Epithelial cell of esophagus (primary cell): ENCODE measurements around the gene SECISBP2.

Source experiments
- DNase-seq: peaks from one replicate; pipeline ENCODE4 v3.0.0; 2010; ENCODE audit warnings: low read depth
- H3K4me3 ChIP-seq: 2 replicates; pipeline ENCODE4 v1.5.1; 2011; ENCODE audit warnings: mild to moderate bottlenecking, low read length, control low read depth
- CTCF ChIP-seq: IDR thresholded peaks from 2 replicates; pipeline ENCODE4 v1.5.1; 2011; ENCODE audit warnings: low read depth, mild to moderate bottlenecking, low read length, control low read depth, inconsistent platforms; ENCODE audit not compliant: insufficient read depth; ENCODE audit errors: missing control alignments

Gene SECISBP2

GRCh38 chr9:89360465-89360864 is 42.2 kb downstream of the SECISBP2 start:
- H3K4me3 ChIP-seq, result no peak overlapping the region
- DNase-seq, result no peak
- no peak for TF ChIP-seq CTCF

GRCh38 chr9:89361031-89361430 is 42.7 kb downstream of the SECISBP2 start:
- DNase-seq, result no peak
- no peak for TF ChIP-seq CTCF
- H3K4me3 ChIP-seq, result no peak overlapping the region

DNA sequence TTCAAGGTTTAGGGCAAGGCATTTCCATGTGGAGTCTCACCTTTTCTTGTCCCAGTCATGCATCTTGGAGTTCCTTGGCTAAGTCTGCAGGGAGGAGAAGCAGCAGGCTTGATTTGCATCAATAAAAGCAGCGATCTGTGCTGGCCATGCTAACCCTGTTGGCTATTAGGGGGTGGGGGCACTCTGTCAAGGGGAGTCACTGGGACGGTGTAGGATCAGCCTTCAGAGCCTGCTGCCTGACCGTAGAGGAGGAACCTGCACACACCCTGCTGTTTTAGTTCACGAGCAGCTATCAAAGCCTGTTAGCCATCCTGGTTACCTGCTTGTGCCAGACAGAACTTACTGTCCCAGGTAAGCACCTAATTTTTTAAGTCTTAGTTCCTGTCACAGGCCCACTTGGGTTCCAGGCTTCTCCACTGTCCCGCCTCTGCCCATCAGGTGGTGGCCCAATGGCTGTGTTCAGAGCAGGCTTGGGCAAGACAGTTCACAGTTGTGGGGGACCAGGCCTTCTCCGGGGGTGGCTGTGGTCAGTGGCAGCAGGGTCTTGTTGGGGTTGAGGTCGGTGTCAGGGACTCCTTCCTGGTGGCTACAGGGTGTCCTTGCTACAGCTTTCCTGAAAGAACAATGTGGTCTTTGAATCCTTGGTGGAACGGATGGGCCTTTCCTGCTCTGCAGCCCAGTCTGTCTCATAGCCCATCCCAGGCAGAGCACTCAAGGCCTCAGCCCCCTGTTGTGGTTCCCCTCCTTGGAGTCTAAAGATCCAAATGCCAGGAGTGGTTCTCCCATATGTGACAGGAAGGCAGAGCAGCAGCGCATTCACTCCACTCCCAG is 43.7 kb downstream of the SECISBP2 start:
- H3K4me3 ChIP-seq, result no peak overlapping the region
- no peak for TF ChIP-seq CTCF
- no peak for DNase-seq

DNA sequence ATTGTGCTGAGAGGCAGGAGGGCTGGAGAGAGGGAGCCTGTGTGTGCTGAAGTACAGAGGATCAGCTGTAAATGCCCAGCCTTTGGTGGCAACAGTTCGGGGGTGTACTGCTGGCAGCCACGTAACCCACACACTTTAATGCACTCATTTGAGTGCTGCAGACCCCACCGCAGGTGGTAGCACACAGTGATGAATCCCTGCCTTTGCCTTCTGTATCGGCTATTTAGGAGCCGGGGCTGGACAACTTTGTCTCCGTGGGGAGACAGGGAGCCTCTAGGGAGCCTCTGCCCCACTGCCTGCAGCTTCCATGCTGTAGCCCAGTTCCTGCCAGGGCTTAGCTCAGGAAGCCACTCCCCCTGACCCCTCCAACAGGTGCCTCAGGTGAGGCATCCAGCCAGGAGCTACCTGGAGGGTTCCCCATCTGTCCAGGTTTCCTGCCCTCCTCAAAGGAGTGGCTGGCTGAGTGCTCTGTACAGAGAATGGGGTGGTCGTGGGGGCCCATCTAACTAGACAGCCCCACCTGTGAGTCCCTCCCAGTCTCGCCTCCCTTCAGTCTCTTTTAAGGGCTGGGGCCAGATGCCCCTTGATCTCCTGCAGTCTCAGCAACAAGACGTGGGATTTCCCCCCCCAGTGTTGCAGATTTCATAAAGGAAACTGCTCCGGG is 44.5 kb downstream of the SECISBP2 start:
- DNase-seq, result no peak
- TF ChIP-seq CTCF, result no peak
- H3K4me3 ChIP-seq, result no peak overlapping the region

GRCh38 chr9:89363311-89363670 is 45.0 kb downstream of the SECISBP2 start:
- H3K4me3 ChIP-seq, result no peak overlapping the region
- DNase-seq, result no peak
- TF ChIP-seq CTCF, result no peak

GRCh38 chr9:89363921-89364665 is 45.8 kb downstream of the SECISBP2 start:
- DNase-seq, result no peak
- no peak overlapping the region for H3K4me3 ChIP-seq
- no peak for TF ChIP-seq CTCF
